HuH-7.5 (cell line): Measurements from ENCODE around the gene EPS8L2.
A peak's percentile ranks its signal among the peaks of the same experiment; 100 is the strongest.

Experiments
- DNase-seq: peaks from one replicate; pipeline ENCODE4 v3.0.0; 2011; ENCODE audit warnings: low spot score

The EPS8L2 gene

GRCh38 chr11:705646-706438 lies at the start of gene EPS8L2:
EPS8L2 (plus strand) TSS chr11:706231; CDS start chr11:709408, 3,177 bp downstream.
- no peak for DNase-seq

GRCh38 chr11:656426-656825 lies 49.6 kb upstream of the EPS8L2 start:
- no peak for DNase-seq

- no peak for DNase-seq
Measured at GRCh38 chr11:656866-657265, 49.2 kb upstream of the EPS8L2 start.

DNA sequence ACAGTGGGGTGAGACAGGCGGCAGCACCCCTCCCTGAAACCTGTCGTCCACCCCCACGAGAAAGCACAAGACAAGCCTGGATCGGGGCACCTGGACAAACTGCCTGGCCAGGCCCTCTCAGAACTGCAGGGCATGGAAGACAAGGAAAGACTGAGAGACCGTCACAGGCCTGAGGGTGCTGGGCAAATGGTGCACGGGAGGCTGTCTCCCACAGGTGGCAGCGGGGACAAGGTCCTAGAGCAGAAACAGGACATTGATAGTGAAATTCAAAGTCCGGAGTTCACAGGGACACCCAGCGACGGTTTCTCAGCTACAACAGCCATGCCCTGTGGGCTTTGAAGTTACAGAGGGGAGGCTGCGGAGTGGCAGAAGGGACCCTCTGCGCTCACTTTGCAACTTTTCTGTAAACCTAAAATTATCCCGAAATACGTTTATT lies 48.3 kb upstream of the EPS8L2 start:
- no peak for DNase-seq

DNA sequence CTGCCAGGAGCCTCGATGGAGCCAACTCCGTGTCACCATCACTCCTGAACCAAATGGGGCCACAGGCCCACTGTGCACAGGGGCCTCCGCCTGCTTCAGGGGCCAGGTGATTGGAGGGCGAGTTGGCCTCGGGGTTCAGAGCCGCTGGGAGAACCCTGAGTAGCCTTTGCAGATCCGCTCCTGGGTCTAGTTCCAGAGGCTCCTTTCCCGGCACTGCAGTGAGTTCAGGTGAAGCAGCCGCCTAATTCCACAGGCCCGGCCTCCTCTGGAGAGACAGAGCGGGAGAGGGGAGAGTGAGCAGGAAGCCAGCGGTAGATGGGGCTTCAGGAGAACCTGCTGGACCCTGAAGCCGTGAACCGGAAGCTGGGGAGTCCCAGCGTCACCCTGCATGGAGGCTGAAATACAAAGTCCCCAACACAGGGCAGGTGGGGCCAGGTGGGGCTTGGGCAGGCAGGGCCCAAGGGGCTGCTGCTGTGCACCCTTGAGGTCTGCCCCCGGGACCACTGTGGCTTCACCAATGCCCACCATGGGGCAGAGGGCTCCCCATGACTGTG lies 46.4 kb upstream of the EPS8L2 start:
- no peak for DNase-seq

DNA sequence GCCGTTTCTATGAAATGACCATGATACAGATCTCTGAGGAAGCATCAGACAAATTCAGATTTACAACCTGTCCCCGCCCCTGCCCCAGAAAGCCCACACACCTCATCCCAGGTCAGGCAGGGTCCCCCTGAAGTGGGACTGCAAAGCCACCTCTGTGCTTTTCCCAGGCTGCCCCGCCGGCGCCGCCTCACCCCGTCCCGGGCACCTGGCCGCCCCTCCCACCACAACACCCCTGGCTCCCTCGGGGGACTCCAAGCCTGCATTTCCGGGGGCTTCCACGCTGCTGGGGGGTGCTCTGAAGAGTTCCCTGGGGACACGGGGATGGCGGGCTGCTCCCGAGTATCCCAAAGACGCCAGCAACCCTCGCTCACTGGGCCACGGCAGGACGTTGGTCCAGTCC lies 45.8 kb upstream of the EPS8L2 start:
- DNase-seq: no peak

DNA sequence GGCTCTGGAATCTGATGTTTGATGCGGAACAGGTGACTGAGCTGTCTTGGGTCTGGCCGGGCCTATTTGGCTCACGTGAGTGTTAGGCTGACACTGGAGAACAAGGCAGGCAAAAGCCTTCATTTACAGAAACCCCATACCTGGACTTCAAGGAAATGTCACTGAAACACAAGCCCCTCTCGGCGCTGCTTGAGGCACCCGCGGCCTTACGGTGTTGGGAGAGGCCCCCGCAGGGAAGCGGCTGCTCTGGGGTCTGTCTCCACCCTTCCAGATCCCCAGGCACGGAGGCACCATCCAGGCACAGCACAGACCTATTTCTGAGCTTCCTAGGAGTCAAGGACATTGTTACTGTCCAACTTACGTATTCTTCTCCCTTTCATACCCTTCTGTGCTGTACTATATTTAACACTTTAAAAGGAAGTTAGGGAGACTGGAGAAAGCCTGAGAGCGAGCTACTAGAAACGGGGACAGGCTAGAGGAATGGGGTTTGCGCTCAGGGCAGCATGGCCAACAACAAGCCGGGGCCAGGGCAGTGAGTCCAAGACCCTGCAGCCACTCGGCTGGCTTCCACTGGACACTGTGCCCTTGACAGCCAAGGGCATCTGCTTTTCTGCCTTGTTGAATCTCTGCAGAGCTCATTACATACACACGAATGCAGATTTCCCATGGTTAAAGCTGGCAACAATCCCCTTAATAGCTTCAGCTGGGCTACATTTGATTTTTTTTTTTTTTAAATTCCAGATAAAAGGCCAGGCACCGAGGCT lies 45.2 kb upstream of the EPS8L2 start:
- no peak for DNase-seq

- peak; percentile 88 for DNase-seq
Measured at GRCh38 chr11:662689-663274, 43.2 kb upstream of the EPS8L2 start.

DNA sequence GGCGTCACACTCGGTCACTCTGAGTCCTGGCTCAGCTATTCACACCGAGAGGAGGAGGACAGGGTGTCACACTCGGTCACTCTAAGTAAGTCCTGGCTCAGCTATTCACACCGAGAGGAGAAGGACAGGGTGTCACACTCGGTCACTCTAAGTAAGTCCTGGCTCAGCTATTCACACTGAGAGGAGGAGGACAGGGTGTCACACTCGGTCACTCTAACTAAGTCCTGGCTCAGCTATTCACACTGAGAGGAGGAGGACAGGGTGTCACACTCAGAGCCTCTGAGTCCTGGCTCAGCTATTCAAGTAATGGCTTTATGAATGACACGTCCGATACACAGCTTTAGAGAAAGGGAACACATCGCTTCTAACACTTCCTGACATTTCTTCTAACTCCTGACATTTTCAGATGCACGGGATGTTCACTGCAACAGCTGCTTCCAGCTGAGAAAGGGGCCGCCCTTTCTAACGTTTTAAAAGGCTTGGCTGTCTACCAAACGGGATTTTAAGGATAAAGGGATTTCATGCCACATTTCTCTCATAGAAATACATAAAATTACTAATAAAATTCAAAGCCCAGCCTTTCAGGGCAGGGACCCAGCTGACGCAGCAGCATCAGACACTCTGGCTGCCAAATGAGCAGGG lies 40.8 kb upstream of the EPS8L2 start:
- no peak for DNase-seq

DNA sequence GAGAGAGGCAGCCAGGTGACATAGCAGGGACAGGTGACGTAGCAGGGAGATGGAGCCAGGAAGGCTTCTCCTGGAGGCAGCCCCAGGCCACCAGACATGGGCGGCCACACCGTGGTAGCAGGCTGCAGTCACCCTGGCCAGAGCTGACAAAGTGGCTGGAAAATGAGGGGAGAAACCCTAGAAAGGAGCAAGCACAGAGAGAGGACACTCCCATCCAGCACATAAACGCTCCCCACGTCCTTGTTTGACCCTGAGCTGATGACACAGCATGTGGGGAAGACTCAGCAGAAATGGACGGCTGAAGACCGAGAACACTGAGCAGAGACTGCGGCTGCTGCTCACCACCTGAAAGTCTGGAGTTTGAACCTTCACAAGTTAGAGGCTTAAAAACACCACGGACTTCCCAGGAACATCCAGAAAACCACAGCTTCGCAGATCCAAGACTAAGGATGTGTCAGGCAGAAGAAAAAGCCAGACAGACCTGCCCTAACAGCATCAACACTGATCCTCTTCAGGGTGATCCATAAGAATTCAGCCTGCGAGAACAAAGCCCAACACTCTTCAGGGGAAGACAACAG lies 40.2 kb upstream of the EPS8L2 start:
- DNase-seq: no peak

- DNase-seq: no peak
Measured at GRCh38 chr11:673866-674265, 32.2 kb upstream of the EPS8L2 start.

GRCh38 chr11:674406-674805 lies 31.6 kb upstream of the EPS8L2 start:
- no peak for DNase-seq

GRCh38 chr11:678297-678696 lies 27.7 kb upstream of the EPS8L2 start:
- no peak for DNase-seq

DNA sequence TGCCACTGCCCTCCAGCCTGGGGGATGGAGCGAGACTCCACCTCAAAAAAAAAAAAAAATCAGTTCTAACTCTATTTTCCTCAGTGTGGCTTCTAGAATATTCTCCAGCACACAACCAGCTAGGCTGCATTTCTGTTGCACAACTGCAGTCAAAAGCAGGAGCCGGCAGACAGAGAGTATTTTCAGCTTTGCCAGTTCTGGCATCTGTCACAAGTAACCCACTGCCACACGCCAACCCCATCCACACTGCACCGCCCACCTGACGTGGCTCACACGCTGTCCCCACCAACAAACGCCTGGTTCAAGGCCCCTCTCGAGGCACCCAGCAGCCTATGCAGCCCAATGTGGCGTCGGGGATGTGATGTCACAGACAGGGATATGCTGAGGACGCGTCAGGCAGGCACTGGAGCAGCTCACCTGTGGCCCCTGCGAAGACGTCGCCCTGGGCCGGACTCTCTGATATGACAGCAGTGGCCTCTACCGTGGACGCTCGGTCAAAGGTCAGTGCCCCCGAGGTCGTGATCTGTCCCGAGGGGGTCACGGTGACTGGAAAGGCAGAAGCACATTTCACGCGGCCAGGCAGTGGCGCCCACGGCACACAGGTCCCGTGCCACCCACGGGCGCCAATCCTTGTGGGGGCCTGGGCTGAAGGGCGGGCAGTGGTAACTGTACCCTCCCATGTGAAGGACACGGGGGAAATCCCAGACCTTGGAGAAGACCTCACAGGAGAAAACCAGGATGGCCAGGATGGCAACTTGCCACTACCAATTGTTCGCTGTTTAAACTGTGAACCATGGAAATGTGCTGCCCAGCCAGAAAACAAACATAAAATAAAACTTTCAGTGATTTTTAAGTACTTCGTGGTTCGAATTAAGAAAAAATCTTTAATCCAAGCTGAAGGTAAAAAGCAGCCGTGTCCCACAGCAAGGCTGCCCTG lies 26.5 kb upstream of the EPS8L2 start:
- no peak for DNase-seq

DNA sequence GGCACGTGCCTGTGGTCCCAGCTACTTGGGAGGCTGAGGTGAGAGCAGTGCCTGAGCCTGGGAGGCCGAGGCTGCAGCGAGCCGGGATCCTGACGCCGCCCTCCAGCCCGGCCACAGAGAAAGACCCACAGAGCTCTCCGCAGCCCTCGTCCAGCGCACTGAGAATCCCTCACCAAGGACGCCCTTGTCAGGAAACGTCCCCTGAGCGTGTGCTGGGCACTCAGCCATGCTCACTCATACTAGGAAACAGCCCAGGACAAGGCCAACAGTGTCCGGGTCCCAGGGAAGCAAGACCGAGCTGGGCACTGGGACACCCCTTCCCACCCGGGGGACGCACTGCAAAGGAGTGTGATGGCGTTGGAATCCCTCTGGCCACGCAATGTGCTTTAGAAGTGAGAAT lies 25.6 kb upstream of the EPS8L2 start:
- no peak for DNase-seq

DNA sequence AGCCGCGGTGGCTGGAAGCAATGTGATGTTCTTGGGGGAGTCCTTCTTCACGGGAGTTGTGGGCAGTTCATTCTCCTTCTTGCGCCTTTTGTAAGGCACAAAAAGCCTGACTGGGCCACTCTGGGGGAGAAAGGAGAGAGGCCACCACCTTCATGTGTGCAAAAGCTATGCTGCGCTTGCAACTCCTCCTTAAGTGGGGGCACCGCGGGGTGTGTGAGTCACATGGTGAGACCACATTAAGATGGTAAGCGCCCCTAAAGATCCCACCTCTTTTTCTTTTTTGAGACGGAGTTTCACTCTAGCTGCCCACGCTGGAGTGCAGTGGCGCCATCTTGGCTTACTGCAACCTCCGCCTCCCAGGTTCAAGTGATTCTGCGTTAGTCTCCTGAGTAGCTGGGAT lies 25.1 kb upstream of the EPS8L2 start:
- DNase-seq: no peak

DNA sequence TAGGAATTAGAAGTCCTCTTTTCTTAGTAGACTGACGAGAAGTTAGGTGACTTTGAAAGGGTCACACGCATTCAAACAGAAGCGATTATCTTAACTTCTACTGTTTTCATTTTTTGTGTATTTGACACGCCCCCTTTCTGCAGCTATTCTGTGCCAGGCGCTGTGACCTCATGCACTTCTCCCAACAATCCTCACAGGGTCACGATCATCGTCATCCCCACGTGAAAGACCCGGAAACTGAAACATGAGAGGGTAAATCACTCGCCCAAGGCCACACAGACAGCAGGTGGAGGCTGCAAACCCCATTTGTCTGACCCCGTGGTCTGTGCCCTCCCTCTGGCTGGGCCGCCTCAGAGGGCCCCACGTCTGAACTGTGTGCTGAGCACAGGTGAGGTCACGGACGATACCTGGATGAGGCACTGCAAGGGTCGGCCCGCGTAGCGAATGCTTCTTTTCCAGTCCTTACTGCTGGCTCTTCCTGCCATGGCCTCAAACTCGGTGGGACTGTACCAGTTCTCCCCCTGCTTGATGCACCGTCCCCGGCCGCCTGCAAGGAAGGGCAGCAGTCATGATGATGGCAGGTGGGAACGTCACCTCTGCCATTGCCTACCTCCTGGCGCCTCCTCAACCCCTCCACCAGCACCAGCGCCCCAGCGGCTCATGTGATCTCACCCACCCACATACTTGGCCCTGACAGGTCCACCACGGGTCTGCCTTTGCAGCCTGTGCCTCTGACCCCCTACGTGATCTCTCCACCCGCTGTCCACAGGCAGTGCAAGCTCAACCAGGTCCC lies 19.4 kb upstream of the EPS8L2 start:
- no peak for DNase-seq

GRCh38 chr11:687751-688150 lies 18.3 kb upstream of the EPS8L2 start:
- DNase-seq: no peak

- no peak for DNase-seq
Measured at GRCh38 chr11:688681-689080, 17.4 kb upstream of the EPS8L2 start.

DNA sequence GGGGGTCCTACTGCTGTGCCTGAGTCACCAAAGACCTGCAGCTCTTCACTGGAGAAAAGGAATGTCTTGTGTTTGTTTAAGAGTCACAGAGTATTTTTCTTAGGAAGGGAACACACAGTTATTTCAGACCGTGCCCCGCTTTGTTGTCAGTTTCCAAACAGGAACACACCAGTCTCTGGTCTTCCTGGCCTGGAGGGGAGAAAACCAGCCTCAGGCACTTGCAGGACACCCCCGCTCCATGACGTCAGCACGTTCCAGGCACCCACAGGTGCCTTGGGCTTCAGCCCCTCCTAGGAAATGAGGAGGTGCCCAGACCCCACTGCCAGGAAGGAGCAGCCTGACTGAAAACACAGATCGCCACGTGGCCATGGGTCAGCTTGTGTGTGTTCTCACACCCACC lies 16.4 kb upstream of the EPS8L2 start:
- no peak for DNase-seq
